GM12891 (cell line): ENCODE measurements around the gene CYP24A1.

Source experiments
- POLR2A ChIP-seq: IDR thresholded peaks from 2 replicates; pipeline ENCODE4 v1.6.1; 2011; ENCODE audit warnings: low read depth, low read length, control low read depth
- POLR2AphosphoS5 ChIP-seq: IDR thresholded peaks from 2 replicates; pipeline ENCODE4 v1.6.1; 2011; ENCODE audit warnings: low read depth, low read length, control low read depth
- POU2F2 ChIP-seq: IDR thresholded peaks from 2 replicates; pipeline ENCODE4 v1.6.1; 2011; ENCODE audit warnings: low read depth, mild to moderate bottlenecking, control low read depth, low read length, moderate library complexity
- TAF1 ChIP-seq: IDR thresholded peaks from 2 replicates; pipeline ENCODE4 v1.6.1; 2011; ENCODE audit warnings: low read depth, low read length, control low read depth

DNA sequence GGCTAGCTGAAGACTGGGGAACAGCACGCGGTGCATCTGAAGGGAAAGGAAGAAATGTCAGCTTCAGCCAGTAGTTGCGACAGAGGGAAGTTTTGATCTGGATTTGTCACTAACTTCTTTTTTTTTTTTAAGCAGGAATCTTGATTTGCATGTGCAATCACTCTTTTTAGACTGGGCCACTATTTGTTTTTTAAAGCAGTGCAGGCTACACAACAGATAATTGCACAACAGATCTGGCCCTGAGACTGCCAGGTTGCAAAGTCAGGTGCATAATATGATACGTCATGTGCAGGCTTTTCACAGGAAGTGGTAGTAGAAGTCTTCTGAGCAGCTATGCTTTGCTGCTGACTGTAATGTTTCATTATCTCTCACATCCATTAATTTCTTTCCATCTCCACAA, 47.6 kb upstream of the CYP24A1 start:
- no peak for TF ChIP-seq POLR2AphosphoS5
- no peak for TF ChIP-seq POLR2A
- no peak for TF ChIP-seq TAF1
- no peak for TF ChIP-seq POU2F2
